Measurements from ENCODE around the gene EDN2. TPM values are rescaled to one million over a fixed set of nuclear protein-coding genes. Genes with fewer than 3 reads are reported as not detected.

Gene EDN2
- total RNA-seq, 1 donor from 2014 or later: not detected

DNA sequence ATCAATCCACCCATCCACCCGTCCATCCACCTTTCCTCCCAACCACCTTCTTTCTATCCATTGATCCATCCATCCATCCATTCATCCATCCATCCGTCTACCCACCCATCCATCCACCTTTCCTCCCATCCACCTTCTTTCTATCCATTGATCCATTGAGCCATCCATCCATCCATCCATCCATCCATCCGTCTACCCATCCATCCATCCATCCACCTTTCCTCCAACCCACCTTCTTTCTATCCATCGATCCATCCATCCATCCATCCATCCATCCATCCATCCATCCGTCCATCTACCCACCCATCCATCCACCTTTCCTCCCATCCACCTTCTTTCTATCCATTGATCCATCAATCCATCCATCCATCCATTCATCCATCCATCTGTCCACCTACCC, 5.1 kb upstream of the EDN2 start:
- Mint-ChIP-seq H3K27me3 (peaks cover 15% of the 10 kb centered on the region), H3K4me1 (ENCODE audit: low read depth) (peaks cover 14% of the 10 kb centered on the region), H3K36me3 (ENCODE audit: insufficient read depth) (no peaks in the 10 kb centered on the region), H3K9me3 (ENCODE audit: low read depth) (no peaks in the 10 kb centered on the region), H3K27ac (no peak overlapping the region), H3K4me3 (ENCODE audit: low read depth) (no peak overlapping the region)
- DNase-seq (ENCODE audit: low spot score, unreplicated experiment): no peak
- TF ChIP-seq, protein P1, sequence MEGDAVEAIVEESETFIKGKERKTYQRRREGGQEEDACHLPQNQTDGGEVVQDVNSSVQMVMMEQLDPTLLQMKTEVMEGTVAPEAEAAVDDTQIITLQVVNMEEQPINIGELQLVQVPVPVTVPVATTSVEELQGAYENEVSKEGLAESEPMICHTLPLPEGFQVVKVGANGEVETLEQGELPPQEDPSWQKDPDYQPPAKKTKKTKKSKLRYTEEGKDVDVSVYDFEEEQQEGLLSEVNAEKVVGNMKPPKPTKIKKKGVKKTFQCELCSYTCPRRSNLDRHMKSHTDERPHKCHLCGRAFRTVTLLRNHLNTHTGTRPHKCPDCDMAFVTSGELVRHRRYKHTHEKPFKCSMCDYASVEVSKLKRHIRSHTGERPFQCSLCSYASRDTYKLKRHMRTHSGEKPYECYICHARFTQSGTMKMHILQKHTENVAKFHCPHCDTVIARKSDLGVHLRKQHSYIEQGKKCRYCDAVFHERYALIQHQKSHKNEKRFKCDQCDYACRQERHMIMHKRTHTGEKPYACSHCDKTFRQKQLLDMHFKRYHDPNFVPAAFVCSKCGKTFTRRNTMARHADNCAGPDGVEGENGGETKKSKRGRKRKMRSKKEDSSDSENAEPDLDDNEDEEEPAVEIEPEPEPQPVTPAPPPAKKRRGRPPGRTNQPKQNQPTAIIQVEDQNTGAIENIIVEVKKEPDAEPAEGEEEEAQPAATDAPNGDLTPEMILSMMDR (IDR thresholded peaks at IDR 0.05; ENCODE audit: unreplicated experiment): no peak

DNA sequence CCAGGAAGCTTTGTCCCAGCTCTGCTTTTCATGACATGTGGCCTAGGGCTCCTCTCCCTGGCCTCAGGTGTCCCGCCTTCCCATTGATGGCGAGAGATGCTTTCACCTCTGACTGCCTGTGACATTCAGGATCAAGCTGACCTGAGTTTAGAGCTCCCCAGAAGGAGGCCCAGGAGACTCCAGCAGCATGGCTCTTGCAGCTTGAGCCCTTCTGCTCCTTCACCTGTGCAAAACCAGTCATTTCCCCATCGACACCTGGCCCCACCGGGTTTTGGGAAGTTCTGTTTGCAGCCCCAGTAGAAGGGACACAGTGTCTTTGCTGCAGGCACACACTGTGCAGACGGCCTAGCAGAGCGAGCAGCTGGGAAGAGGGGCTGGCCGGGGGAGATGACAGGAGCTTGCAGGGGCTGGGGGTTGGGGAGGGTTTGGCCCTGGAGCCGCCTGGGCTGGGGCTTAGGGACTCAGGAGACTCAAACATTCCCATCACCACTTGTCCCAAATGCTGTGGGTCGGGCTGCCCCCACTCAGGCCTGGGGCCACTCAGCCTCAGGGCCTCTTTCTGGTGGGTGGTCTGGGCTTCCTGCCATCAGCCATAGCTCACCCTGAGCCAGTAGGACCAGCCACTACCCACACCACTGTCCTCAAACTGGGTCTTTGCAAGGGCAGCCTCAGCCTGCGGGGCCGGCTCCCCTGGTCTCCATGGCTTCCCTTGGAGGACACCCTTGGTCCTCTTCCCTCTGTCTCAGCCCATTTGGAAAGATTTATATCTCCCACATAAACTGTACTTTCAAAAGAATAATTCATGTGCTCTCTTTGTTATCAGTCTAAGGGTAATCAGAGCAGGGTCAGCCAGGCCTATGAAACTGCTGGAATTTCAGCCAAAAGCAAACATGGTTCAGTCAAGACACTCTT, 3.8 kb upstream of the EDN2 start:
- peaks cover 15% of the 10 kb centered on the region for H3K27me3 Mint-ChIP-seq
- no peaks in the 10 kb centered on the region for H3K36me3 Mint-ChIP-seq (ENCODE audit: insufficient read depth)
- no peak overlapping the region for H3K27ac Mint-ChIP-seq
- no peak for DNase-seq (ENCODE audit: low spot score, unreplicated experiment)
- H3K9me3 Mint-ChIP-seq (ENCODE audit: low read depth): no peaks in the 10 kb centered on the region
- TF ChIP-seq, protein P1 (IDR thresholded peaks at IDR 0.05; ENCODE audit: unreplicated experiment): no peak
- no peak overlapping the region for H3K4me3 Mint-ChIP-seq (ENCODE audit: low read depth)
- peaks cover 14% of the 10 kb centered on the region for H3K4me1 Mint-ChIP-seq (ENCODE audit: low read depth)

DNA sequence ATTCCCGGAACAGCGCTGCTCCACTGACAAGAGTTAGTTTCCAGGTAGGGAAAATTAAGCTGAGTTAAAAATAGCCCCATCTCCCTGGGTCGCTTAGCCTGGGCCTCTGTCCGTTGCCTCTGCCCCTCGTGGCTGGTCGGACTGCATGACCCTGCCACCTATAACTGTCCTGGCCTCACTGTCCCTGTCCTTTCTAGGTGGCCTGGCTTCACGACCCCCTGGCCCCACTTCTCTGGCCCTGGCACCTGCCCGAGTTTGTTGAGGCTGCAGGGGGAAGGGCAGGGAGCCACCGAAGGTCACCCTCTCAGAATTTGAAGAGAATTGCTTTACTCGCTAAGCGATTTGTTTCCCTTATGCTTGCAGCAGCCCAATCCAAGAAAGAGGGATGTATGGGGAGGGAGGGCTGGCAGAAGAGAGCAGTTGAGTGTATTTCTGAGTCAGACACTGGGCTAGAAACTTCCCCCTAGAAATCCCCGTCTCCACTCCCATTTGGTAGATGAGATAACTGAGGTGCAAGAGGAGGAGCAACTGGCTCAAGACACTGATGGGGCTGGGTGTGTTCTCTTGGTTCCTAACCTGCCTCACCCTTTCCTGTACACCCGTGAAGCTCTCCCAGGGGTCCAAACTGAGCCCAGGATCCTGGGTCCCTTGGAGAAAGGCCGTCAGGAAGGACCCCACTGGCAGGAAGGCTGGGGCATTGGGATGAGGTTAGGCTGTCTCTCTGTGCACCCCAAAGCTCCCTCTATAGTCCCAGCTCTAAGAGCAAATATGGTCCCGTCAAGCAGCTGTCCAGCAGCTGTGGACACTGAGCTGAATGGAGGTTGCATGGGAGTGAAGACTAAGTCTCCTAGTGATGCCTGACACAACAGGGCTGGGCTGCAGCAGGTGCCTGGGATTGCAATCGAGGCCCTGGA, 2.9 kb upstream of the EDN2 start:
- no peak overlapping the region for H3K27ac Mint-ChIP-seq
- peaks cover 17% of the 10 kb centered on the region for H3K27me3 Mint-ChIP-seq
- no peaks in the 10 kb centered on the region for H3K36me3 Mint-ChIP-seq (ENCODE audit: insufficient read depth)
- TF ChIP-seq, protein P1 (IDR thresholded peaks at IDR 0.05; ENCODE audit: unreplicated experiment): no peak
- H3K9me3 Mint-ChIP-seq (ENCODE audit: low read depth): no peaks in the 10 kb centered on the region
- DNase-seq (ENCODE audit: low spot score, unreplicated experiment): no peak
- no peak overlapping the region for H3K4me3 Mint-ChIP-seq (ENCODE audit: low read depth)
- peaks cover 14% of the 10 kb centered on the region for H3K4me1 Mint-ChIP-seq (ENCODE audit: low read depth)

DNA sequence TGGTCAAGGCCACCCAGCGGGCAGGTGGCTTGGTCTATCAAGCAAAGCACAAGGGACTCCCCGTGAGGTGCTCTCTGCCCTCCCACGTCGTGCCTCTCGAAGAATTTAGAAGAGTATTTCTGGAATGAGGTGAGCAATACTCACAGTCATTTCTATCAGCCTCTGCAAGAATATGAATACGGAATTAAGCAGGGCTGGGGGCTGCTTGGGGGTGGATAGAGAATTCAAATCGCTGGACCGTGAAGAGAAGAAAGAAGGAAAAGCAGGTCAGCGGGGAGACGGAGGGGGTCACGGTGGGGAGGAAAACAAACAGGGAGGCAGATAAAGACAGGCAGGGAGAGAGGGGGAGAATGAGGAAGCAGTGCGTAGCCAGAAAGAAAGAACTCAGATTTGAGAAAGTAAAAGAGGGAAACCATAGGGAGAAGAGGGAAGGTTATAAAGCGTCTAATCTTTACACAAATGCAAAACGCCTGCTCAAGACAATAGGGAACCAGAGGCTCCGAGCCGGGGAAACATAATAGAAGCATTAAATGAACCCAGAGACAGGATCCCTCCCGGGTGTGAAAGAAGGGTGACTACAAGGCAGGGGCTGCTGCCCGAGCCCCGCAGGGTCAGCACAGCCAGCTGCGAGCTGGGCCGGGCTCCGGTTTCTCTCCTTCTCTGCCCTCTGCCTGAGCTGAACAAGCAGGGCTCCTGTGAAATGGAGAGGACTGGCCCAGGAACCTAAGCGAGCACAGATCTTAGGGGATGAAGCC, 2.1 kb upstream of the EDN2 start:
- no peaks in the 10 kb centered on the region for H3K9me3 Mint-ChIP-seq (ENCODE audit: low read depth)
- H3K4me1 Mint-ChIP-seq (ENCODE audit: low read depth): peaks cover 14% of the 10 kb centered on the region
- peak overlapping the region; percentile 7 for H3K27ac Mint-ChIP-seq
- TF ChIP-seq, protein P1 (IDR thresholded peaks at IDR 0.05; ENCODE audit: unreplicated experiment): no peak
- peaks cover 17% of the 10 kb centered on the region for H3K27me3 Mint-ChIP-seq
- no peaks in the 10 kb centered on the region for H3K36me3 Mint-ChIP-seq (ENCODE audit: insufficient read depth)
- no peak overlapping the region for H3K4me3 Mint-ChIP-seq (ENCODE audit: low read depth)
- DNase-seq (ENCODE audit: low spot score, unreplicated experiment): no peak

DNA sequence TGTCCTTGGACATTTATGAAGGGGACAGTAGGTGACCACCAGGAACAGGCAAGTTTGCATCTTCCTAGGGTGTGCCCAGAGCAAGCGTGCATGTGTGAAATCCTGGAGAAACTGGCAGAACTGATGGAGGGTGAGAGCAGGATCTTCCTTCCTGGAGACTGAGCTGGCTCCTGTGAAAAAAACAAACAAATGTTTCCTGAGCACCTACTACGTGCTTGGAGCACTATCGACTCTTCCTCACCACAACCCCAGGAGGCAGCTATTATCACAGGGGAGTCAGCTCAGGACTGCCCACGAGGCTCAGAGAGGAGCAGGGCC, 1.5 kb upstream of the EDN2 start:
- peaks cover 14% of the 10 kb centered on the region for H3K4me1 Mint-ChIP-seq (ENCODE audit: low read depth)
- TF ChIP-seq, protein P1 (IDR thresholded peaks at IDR 0.05; ENCODE audit: unreplicated experiment): no peak
- DNase-seq (ENCODE audit: low spot score, unreplicated experiment): no peak
- H3K36me3 Mint-ChIP-seq (ENCODE audit: insufficient read depth): no peaks in the 10 kb centered on the region
- H3K27me3 Mint-ChIP-seq: peaks cover 17% of the 10 kb centered on the region
- H3K9me3 Mint-ChIP-seq (ENCODE audit: low read depth): no peaks in the 10 kb centered on the region
- H3K27ac Mint-ChIP-seq: peak overlapping the region; percentile 7
- H3K4me3 Mint-ChIP-seq (ENCODE audit: low read depth): no peak overlapping the region

Measured in progenitor cell of endocrine pancreas (in vitro differentiated cells).